Measurements from ENCODE around the gene GPR39. TPM values are rescaled to one million over a fixed set of nuclear protein-coding genes. Genes with fewer than 3 reads are reported as not detected.

The GPR39 gene
- total RNA-seq, 1 donor from 2014 or later: not detected

GRCh38 chr2:132586835-132587234 is 170.2 kb downstream of the GPR39 start:
- Histone ChIP-seq H3K27me3 (no peaks in the 10 kb centered on the region), H3K36me3 (no peaks in the 10 kb centered on the region), H3K27ac (no peak overlapping the region), H3K4me1 (no peaks in the 10 kb centered on the region), H3K4me3 (no peak overlapping the region), H3K9me3 (no peaks in the 10 kb centered on the region)
- TF ChIP-seq CTCF (IDR thresholded peaks at IDR 0.05) (no peak), POLR2AphosphoS5 (IDR thresholded peaks at IDR 0.05; ENCODE audit: insufficient read depth in 1 of 2, low read depth in 1 of 2) (no peak), POLR2A (IDR thresholded peaks at IDR 0.05) (no peak)
- DNase-seq (ENCODE audit: extremely low spot score in 2 of 2): no peak
- intact Hi-C loops (cut with DNase I): no loop called here

GRCh38 chr2:132588576-132588975 is 172.0 kb downstream of the GPR39 start:
- intact Hi-C loops (cut with DNase I): no loop called here
- Histone ChIP-seq H3K27me3 (no peaks in the 10 kb centered on the region), H3K4me3 (no peak overlapping the region), H3K27ac (no peak overlapping the region), H3K36me3 (no peaks in the 10 kb centered on the region), H3K4me1 (no peaks in the 10 kb centered on the region), H3K9me3 (no peaks in the 10 kb centered on the region)
- no peak for TF ChIP-seq POLR2A (IDR thresholded peaks at IDR 0.05)
- TF ChIP-seq POLR2AphosphoS5 (IDR thresholded peaks at IDR 0.05; ENCODE audit: insufficient read depth in 1 of 2, low read depth in 1 of 2): no peak
- no peak for TF ChIP-seq CTCF (IDR thresholded peaks at IDR 0.05)
- peak; percentile 40 to 58 for DNase-seq (ENCODE audit: extremely low spot score in 2 of 2)

GRCh38 chr2:132589111-132589830 is 172.7 kb downstream of the GPR39 start:
- no peak for TF ChIP-seq POLR2A (IDR thresholded peaks at IDR 0.05)
- TF ChIP-seq CTCF (IDR thresholded peaks at IDR 0.05): no peak
- no peak for TF ChIP-seq POLR2AphosphoS5 (IDR thresholded peaks at IDR 0.05; ENCODE audit: insufficient read depth in 1 of 2, low read depth in 1 of 2)
- Histone ChIP-seq H3K27ac (no peak overlapping the region), H3K4me3 (no peak overlapping the region), H3K27me3 (no peaks in the 10 kb centered on the region), H3K36me3 (no peaks in the 10 kb centered on the region), H3K4me1 (no peaks in the 10 kb centered on the region), H3K9me3 (no peaks in the 10 kb centered on the region)
- intact Hi-C loops (cut with DNase I): no loop called here
- peak; percentile 19 to 40 for DNase-seq (ENCODE audit: extremely low spot score in 2 of 2)

- Histone ChIP-seq H3K4me1 (no peaks in the 10 kb centered on the region), H3K27ac (no peak overlapping the region), H3K36me3 (no peaks in the 10 kb centered on the region), H3K27me3 (no peaks in the 10 kb centered on the region), H3K9me3 (no peaks in the 10 kb centered on the region), H3K4me3 (no peak overlapping the region)
- intact Hi-C loops (cut with DNase I): no loop called here
- DNase-seq (ENCODE audit: extremely low spot score in 2 of 2): no peak
- TF ChIP-seq CTCF (IDR thresholded peaks at IDR 0.05) (no peak), POLR2A (IDR thresholded peaks at IDR 0.05) (no peak), POLR2AphosphoS5 (IDR thresholded peaks at IDR 0.05; ENCODE audit: insufficient read depth in 1 of 2, low read depth in 1 of 2) (no peak)
Measured at GRCh38 chr2:132589966-132590365, 173.4 kb downstream of the GPR39 start.

GRCh38 chr2:132593171-132593570 is 176.6 kb downstream of the GPR39 start:
- Histone ChIP-seq H3K27ac (no peak overlapping the region), H3K27me3 (no peaks in the 10 kb centered on the region), H3K9me3 (no peaks in the 10 kb centered on the region), H3K4me1 (no peaks in the 10 kb centered on the region), H3K36me3 (no peaks in the 10 kb centered on the region), H3K4me3 (no peak overlapping the region)
- TF ChIP-seq POLR2A (IDR thresholded peaks at IDR 0.05) (no peak), CTCF (IDR thresholded peaks at IDR 0.05) (no peak), POLR2AphosphoS5 (IDR thresholded peaks at IDR 0.05; ENCODE audit: insufficient read depth in 1 of 2, low read depth in 1 of 2) (no peak)
- intact Hi-C loops (cut with DNase I): no loop called here
- peak in 1 of 2 donors; percentile 44 for DNase-seq (ENCODE audit: extremely low spot score in 2 of 2)

Measured in vagina (tissue), 2 donors.